ENCODE data around the gene TENM3.

The TENM3 gene

GRCh38 chr4:182644683-182645050 lies 401.5 kb downstream of the TENM3 start:
- no peak overlapping the region for H3K9ac ChIP-seq (ENCODE audit: low read depth, low read length, poor library complexity)
- peaks cover 0 to 13% of the 10 kb centered on the region in 2 donors for H3K9me3 ChIP-seq (replicated peaks in 1 of 2; ENCODE audit: control insufficient read depth in 2 of 2, insufficient read depth in 1 of 2, low read depth in 1 of 2, low read length in 2 of 2)
- no peak overlapping the region for H3K4me2 ChIP-seq (ENCODE audit: insufficient read depth, low read length, poor library complexity, severe bottlenecking)
- no peak overlapping the region for H3K14ac ChIP-seq (ENCODE audit: low read length)
- H2BK12ac ChIP-seq (ENCODE audit: low read length), result no peak overlapping the region
- no peak for DNase-seq (ENCODE audit: low spot score)
- no peaks in the 10 kb centered on the region for H3K4me1 ChIP-seq (ENCODE audit: control insufficient read depth in 2 of 2, insufficient read depth in 1 of 2, low read depth in 1 of 2, low read length in 2 of 2)
- H3K23ac ChIP-seq (ENCODE audit: low read depth, low read length, poor library complexity), result no peak overlapping the region
- no peak overlapping the region for H2BK15ac ChIP-seq (ENCODE audit: low read length)
- no peak overlapping the region for H3K27ac ChIP-seq (replicated peaks; ENCODE audit: low read length)
- no peak overlapping the region for H3K4ac ChIP-seq (ENCODE audit: low read length)
- peaks cover 2 to 30% of the 10 kb centered on the region in 2 donors for H3K36me3 ChIP-seq (replicated peaks in 1 of 2; ENCODE audit: control insufficient read depth in 2 of 2, insufficient read depth in 2 of 2, low read length in 2 of 2)
- H4K8ac ChIP-seq (ENCODE audit: low read depth, low read length), result no peak overlapping the region
- WGBS, 2 donors (ENCODE audit: extremely low coverage in 2 of 2, insufficient read length in 2 of 2, insufficient replicate concordance in 1 of 2), result no CpG with 5 or more reads among the region's 1 CpG
- no peaks in the 10 kb centered on the region for H3K79me1 ChIP-seq (ENCODE audit: low read depth, low read length)
- no peak overlapping the region for H4K91ac ChIP-seq (ENCODE audit: low read depth, low read length, poor library complexity)
- H3K18ac ChIP-seq (ENCODE audit: low read length), result no peak overlapping the region
- H2AFZ ChIP-seq (ENCODE audit: low read length), result no peak overlapping the region
- H3K27me3 ChIP-seq (ENCODE audit: control insufficient read depth in 3 of 3, insufficient read depth in 3 of 3, low read depth in 1 of 3, low read length in 3 of 3), result no peaks in the 10 kb centered on the region
- no peak overlapping the region for H2BK120ac ChIP-seq (ENCODE audit: low read depth, low read length)
- no peak overlapping the region for H3K4me3 ChIP-seq (ENCODE audit: low read length in 2 of 2)
- no peak overlapping the region for H2BK5ac ChIP-seq (ENCODE audit: low read length)
- no peak overlapping the region for H2AK5ac ChIP-seq (ENCODE audit: low read depth, low read length)

GRCh38 chr4:182645511-182645910 lies 402.3 kb downstream of the TENM3 start:
- no peak overlapping the region for H3K23ac ChIP-seq (ENCODE audit: low read depth, low read length, poor library complexity)
- H2BK15ac ChIP-seq (ENCODE audit: low read length), result no peak overlapping the region
- no peaks in the 10 kb centered on the region for H3K4me1 ChIP-seq (ENCODE audit: control insufficient read depth in 2 of 2, insufficient read depth in 1 of 2, low read depth in 1 of 2, low read length in 2 of 2)
- no peak overlapping the region for H3K14ac ChIP-seq (ENCODE audit: low read length)
- H3K36me3 ChIP-seq (replicated peaks in 1 of 2; ENCODE audit: control insufficient read depth in 2 of 2, insufficient read depth in 2 of 2, low read length in 2 of 2), result peaks cover 2 to 36% of the 10 kb centered on the region in 2 donors
- no peak overlapping the region for H2AFZ ChIP-seq (ENCODE audit: low read length)
- no peak overlapping the region for H2BK120ac ChIP-seq (ENCODE audit: low read depth, low read length)
- H4K91ac ChIP-seq (ENCODE audit: low read depth, low read length, poor library complexity), result no peak overlapping the region
- no peak overlapping the region for H2BK5ac ChIP-seq (ENCODE audit: low read length)
- H3K4me2 ChIP-seq (ENCODE audit: insufficient read depth, low read length, poor library complexity, severe bottlenecking), result no peak overlapping the region
- H3K4ac ChIP-seq (ENCODE audit: low read length), result no peak overlapping the region
- H2AK5ac ChIP-seq (ENCODE audit: low read depth, low read length), result no peak overlapping the region
- H3K27me3 ChIP-seq (ENCODE audit: control insufficient read depth in 3 of 3, insufficient read depth in 3 of 3, low read depth in 1 of 3, low read length in 3 of 3), result no peaks in the 10 kb centered on the region
- DNase-seq (ENCODE audit: low spot score), result no peak
- no peaks in the 10 kb centered on the region for H3K79me1 ChIP-seq (ENCODE audit: low read depth, low read length)
- H3K4me3 ChIP-seq (ENCODE audit: low read length in 2 of 2), result no peak overlapping the region
- H2BK12ac ChIP-seq (ENCODE audit: low read length), result no peak overlapping the region
- no CpG with 5 or more reads among the region's 1 CpG for WGBS, 2 donors (ENCODE audit: extremely low coverage in 2 of 2, insufficient read length in 2 of 2, insufficient replicate concordance in 1 of 2)
- H3K9me3 ChIP-seq (replicated peaks in 1 of 2; ENCODE audit: control insufficient read depth in 2 of 2, insufficient read depth in 1 of 2, low read depth in 1 of 2, low read length in 2 of 2), result peaks cover 0 to 13% of the 10 kb centered on the region in 2 donors
- H4K8ac ChIP-seq (ENCODE audit: low read depth, low read length), result no peak overlapping the region
- no peak overlapping the region for H3K27ac ChIP-seq (replicated peaks; ENCODE audit: low read length)
- H3K18ac ChIP-seq (ENCODE audit: low read length), result no peak overlapping the region
- H3K9ac ChIP-seq (ENCODE audit: low read depth, low read length, poor library complexity), result no peak overlapping the region

DNA sequence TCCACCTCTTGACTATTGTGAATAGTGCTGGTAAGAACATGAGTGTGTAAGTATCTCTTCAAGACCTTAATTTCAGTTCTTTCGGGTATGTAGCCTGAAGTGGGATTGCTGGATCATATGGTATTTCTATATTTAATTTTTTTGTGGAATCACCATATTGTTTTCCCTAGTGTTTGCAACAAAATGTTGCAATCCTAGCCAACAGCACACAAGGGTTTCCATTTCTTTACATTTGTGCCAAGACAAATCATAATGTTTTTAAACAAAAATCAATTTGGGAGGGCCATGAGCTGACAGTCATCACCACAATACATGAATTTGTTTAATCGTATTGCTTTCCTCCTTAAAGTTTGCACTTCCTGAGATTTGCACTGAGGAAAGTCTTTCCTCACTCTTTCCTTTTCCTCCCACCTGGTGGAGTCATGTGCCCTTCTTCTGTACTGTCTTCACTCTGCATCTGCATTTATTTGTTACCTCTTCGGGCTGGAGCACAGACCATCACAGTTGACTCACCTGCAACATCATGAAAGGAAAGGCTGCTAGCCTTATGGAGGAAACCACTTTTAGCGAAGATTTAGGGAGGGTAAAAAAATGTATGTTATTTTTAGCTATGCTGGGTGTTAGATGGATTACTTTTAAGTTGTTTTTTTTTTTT lies 404.6 kb downstream of the TENM3 start:
- peaks cover 2 to 28% of the 10 kb centered on the region in 2 donors for H3K36me3 ChIP-seq (replicated peaks in 1 of 2; ENCODE audit: control insufficient read depth in 2 of 2, insufficient read depth in 2 of 2, low read length in 2 of 2)
- H3K9ac ChIP-seq (ENCODE audit: low read depth, low read length, poor library complexity), result no peak overlapping the region
- no CpG with 5 or more reads among the region's 4 CpGs for WGBS, 2 donors (ENCODE audit: extremely low coverage in 2 of 2, insufficient read length in 2 of 2, insufficient replicate concordance in 1 of 2)
- H4K91ac ChIP-seq (ENCODE audit: low read depth, low read length, poor library complexity), result no peak overlapping the region
- H2BK12ac ChIP-seq (ENCODE audit: low read length), result no peak overlapping the region
- DNase-seq (ENCODE audit: low spot score), result no peak
- H2BK120ac ChIP-seq (ENCODE audit: low read depth, low read length), result no peak overlapping the region
- no peak overlapping the region for H3K23ac ChIP-seq (ENCODE audit: low read depth, low read length, poor library complexity)
- H3K4me1 ChIP-seq (ENCODE audit: control insufficient read depth in 2 of 2, insufficient read depth in 1 of 2, low read depth in 1 of 2, low read length in 2 of 2), result no peaks in the 10 kb centered on the region
- no peak overlapping the region for H2BK5ac ChIP-seq (ENCODE audit: low read length)
- H4K8ac ChIP-seq (ENCODE audit: low read depth, low read length), result no peak overlapping the region
- H3K27ac ChIP-seq (replicated peaks; ENCODE audit: low read length), result no peak overlapping the region
- H2BK15ac ChIP-seq (ENCODE audit: low read length), result no peak overlapping the region
- no peak overlapping the region for H3K4ac ChIP-seq (ENCODE audit: low read length)
- H3K4me3 ChIP-seq (ENCODE audit: low read length in 2 of 2), result no peak overlapping the region
- no peak overlapping the region for H3K14ac ChIP-seq (ENCODE audit: low read length)
- no peak overlapping the region for H2AFZ ChIP-seq (ENCODE audit: low read length)
- H3K79me1 ChIP-seq (ENCODE audit: low read depth, low read length), result no peaks in the 10 kb centered on the region
- no peak overlapping the region for H3K18ac ChIP-seq (ENCODE audit: low read length)
- no peak overlapping the region for H3K4me2 ChIP-seq (ENCODE audit: insufficient read depth, low read length, poor library complexity, severe bottlenecking)
- peaks cover 0 to 13% of the 10 kb centered on the region in 2 donors for H3K9me3 ChIP-seq (replicated peaks in 1 of 2; ENCODE audit: control insufficient read depth in 2 of 2, insufficient read depth in 1 of 2, low read depth in 1 of 2, low read length in 2 of 2)
- H3K27me3 ChIP-seq (ENCODE audit: control insufficient read depth in 3 of 3, insufficient read depth in 3 of 3, low read depth in 1 of 3, low read length in 3 of 3), result no peaks in the 10 kb centered on the region
- H2AK5ac ChIP-seq (ENCODE audit: low read depth, low read length), result no peak overlapping the region

DNA sequence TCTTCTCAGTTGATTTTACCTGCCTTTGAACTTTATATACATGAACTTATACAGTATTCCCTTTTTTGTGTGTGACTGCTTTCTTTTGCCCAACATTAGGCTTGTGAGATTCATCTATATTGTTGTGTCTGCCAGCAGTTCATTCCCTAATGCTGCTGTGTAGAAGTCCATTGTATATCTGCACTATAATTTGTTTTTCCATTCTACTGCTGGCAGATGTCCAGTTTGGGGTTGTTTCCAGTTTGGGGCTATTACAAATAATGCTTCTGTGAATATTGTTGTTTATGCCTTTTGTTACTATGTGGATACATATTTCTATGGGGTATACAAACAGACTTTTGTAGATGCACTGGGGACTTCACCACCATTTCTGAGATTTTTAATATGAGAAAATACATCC lies 405.6 kb downstream of the TENM3 start:
- peaks cover 0 to 13% of the 10 kb centered on the region in 2 donors for H3K9me3 ChIP-seq (replicated peaks in 1 of 2; ENCODE audit: control insufficient read depth in 2 of 2, insufficient read depth in 1 of 2, low read depth in 1 of 2, low read length in 2 of 2)
- no peak overlapping the region for H2BK12ac ChIP-seq (ENCODE audit: low read length)
- no peak overlapping the region for H3K9ac ChIP-seq (ENCODE audit: low read depth, low read length, poor library complexity)
- peaks cover 2 to 32% of the 10 kb centered on the region in 2 donors for H3K36me3 ChIP-seq (replicated peaks in 1 of 2; ENCODE audit: control insufficient read depth in 2 of 2, insufficient read depth in 2 of 2, low read length in 2 of 2)
- H3K23ac ChIP-seq (ENCODE audit: low read depth, low read length, poor library complexity), result no peak overlapping the region
- no peak overlapping the region for H3K4ac ChIP-seq (ENCODE audit: low read length)
- H2BK5ac ChIP-seq (ENCODE audit: low read length), result no peak overlapping the region
- H3K27me3 ChIP-seq (ENCODE audit: control insufficient read depth in 3 of 3, insufficient read depth in 3 of 3, low read depth in 1 of 3, low read length in 3 of 3), result no peaks in the 10 kb centered on the region
- no peak for DNase-seq (ENCODE audit: low spot score)
- H4K8ac ChIP-seq (ENCODE audit: low read depth, low read length), result no peak overlapping the region
- no peak overlapping the region for H3K27ac ChIP-seq (replicated peaks; ENCODE audit: low read length)
- no peak overlapping the region for H2AFZ ChIP-seq (ENCODE audit: low read length)
- H3K14ac ChIP-seq (ENCODE audit: low read length), result no peak overlapping the region
- H2BK15ac ChIP-seq (ENCODE audit: low read length), result no peak overlapping the region
- no peaks in the 10 kb centered on the region for H3K79me1 ChIP-seq (ENCODE audit: low read depth, low read length)
- no peak overlapping the region for H2BK120ac ChIP-seq (ENCODE audit: low read depth, low read length)
- H3K18ac ChIP-seq (ENCODE audit: low read length), result no peak overlapping the region
- no peak overlapping the region for H3K4me2 ChIP-seq (ENCODE audit: insufficient read depth, low read length, poor library complexity, severe bottlenecking)
- no peak overlapping the region for H4K91ac ChIP-seq (ENCODE audit: low read depth, low read length, poor library complexity)
- H3K4me1 ChIP-seq (ENCODE audit: control insufficient read depth in 2 of 2, insufficient read depth in 1 of 2, low read depth in 1 of 2, low read length in 2 of 2), result no peaks in the 10 kb centered on the region
- no peak overlapping the region for H2AK5ac ChIP-seq (ENCODE audit: low read depth, low read length)
- no peak overlapping the region for H3K4me3 ChIP-seq (ENCODE audit: low read length in 2 of 2)

Measured in neuronal stem cell (in vitro differentiated cells).